GM18907 (cell line): ENCODE measurements around the gene SNAI3.
A peak's percentile ranks its signal among the peaks of the same experiment; 100 is the strongest.

Experiments used
- ATAC-seq: cut with Tn5 transposase; IDR thresholded peaks from one replicate; pipeline ENCODE4 v1.9.1; 2021; ENCODE audit warnings: mild to moderate bottlenecking, moderate library complexity; ENCODE audit not compliant: unreplicated experiment

Gene SNAI3

DNA sequence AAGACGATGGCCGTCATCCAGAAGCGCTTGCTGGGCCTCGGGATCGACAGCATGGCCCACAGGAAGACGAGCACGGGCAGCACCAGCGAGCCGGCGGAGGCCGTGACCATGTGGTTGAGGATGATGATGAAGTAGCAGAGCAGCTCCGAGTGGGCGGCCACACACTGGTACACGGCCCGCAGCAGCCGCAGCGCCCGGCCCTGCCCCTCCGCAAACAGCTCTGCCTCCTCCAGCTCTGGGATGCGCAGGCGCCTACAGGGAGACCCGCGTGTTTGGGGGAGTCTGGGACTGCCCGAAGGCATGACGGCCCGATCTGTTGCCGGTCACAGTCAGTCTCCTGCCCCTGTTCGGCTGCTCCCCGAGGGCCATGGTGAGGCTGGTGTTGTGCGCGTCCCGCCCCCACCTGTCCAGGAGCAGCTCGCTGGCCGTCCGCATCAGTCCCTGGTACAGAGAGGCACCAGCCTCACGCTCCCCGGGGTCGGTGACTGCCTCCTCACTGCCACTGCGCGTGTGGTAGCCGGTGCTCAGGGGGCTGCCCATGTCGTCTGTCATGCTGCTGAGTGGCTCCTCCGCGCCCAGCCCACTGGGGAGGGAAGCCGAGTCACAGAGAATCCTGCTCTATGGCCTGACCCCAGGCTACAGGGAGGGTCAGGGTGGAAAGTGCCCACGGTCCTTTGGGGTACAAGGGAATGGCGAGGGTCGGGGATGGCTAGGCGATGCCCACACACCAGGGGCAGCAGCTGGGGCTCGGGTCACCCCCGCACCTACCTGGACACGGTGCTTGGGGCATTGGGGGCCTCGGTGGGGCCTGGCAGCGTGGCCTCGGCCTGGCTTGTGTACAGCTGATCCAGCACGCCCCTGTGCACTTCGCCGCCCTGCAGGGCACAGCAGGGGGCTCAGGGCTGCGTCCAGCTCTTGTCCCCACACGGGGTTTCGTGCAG is 35.8 kb upstream of the SNAI3 start:
- ATAC-seq = no peak

DNA sequence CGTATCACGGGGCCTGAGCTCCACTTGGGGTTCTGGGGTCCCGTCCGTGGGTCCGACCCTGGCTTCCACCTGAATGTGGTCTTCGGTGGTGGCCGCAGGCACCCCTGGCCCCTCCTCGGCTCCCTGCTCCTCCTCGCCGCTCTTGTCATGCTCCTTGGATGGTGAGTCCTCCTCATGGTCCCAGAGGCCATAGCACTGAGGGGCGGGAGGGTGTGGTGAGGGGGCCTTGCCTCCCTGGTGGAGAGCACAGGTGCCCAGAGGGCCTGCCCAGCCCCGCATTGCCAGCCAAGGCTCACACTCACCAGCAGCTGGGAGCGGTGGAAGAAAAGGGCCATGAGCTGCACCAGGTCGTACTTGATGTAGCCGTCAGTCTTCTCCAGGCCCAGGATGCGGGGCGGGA is 34.9 kb upstream of the SNAI3 start:
- no peak for ATAC-seq

DNA sequence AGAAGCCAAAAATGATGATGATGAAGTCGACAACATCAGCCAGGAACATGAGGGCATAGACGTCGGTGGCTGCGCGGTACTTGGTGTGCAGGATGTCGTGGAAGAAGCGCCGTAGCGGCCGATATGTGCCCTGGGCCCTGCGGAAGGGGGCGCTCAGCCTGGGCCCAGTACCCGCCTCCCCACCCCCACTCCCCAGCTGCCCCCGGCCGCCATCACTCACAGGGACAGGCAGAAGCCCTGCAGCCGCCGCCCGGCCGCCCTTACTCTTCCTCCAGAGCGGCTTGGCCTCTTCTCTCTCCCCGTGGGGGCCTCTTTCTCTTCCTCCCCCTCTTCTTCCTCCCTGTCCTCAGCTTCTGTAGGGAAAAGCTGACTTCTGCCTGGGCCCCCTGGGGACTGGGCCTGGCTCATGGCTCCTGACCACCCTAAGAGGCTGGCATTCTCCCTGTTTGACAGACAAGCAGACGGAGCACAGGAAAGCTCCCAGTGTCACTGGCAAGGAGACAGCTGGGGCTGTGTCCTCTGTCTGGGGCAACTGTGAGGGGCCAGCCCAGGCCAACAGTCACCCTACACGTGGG is 34.2 kb upstream of the SNAI3 start:
- no peak for ATAC-seq

DNA sequence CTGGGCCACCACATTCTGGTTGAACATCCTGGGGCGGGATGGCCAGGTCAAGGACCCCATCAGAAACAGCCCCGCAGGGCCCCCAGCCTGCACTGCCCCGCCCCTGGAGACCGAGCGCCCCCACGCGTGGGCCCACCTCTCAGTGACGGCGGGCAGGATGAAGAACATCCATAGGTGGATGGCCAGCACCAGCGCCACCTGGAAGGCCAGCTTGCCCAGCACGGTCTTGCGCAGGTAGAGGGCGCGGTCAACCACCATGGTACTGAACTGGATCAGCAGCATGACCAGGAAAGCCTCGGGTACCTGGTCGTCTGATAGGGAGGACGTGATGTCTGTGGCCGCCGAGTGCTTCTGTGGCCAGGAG is 33.6 kb upstream of the SNAI3 start:
- ATAC-seq = no peak

DNA sequence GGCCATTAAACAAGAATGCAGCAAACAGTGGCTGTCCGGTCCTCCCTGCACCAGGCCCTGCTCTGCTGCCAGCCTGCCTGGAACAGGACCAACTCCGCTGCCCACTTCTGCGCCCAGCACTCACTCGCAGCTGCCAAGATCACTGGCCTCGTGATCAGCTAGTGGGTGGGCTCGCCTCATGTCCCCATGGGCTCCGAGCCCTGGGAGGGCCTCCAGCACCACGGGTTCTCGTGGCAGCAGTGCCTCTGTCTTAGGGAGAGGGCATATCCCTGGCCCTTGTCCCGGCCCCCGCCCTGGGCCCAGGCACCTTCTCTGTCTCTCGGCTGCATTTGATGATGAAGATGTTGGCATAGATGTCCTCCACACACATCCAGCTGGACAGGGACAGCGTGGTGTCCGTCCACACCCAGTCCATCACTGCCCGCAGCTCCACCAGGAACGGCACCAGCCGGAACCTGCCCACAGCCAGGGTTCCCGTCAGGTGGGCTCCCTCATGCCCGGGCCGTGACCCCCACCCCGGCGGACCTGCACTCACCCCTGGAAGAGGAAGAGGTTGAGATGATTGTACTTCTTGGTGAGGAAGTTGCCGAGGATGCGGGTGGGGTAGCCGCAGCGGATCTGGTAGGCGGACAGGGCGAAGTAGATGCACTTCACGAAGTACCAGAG is 33.1 kb upstream of the SNAI3 start:
- ATAC-seq = no peak

DNA sequence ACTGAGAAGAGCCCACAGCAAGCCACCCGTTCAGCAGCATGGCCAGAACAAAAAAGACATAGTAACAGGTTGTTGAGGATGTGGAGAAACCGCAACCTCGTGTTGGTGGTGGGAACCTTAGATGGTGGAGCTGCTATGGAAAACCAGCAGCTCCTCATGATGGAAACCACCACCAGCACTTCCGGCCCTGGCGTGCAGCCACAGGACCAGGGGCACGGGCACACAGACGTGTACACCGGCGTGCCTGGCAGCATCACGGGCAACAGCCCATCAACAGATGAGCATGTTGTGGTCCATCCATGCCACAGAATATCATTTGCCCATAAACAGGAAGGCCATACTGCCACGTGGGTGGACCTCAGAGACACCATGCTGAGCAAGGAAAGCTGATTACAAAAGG is 31.9 kb upstream of the SNAI3 start:
- no peak for ATAC-seq

DNA sequence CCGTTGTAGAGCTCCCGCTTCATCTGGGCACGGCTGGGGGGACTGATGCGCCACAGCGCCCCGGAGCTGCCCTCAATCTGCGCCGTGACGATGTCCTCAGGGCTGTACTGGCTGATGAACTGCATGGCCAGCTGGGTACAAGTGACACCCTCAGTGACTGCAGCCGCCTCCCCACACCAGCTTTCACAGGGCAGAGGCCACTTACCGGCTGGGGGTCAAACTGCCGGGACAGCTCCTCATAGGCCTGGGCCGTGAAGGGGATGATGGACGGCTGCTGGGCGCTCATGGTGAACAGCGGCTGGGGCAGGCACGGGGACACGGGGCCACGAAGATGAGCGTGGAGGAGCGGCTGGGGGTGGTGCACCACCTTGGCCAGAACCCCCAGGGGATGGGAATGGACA is 30.3 kb upstream of the SNAI3 start:
- no peak for ATAC-seq

DNA sequence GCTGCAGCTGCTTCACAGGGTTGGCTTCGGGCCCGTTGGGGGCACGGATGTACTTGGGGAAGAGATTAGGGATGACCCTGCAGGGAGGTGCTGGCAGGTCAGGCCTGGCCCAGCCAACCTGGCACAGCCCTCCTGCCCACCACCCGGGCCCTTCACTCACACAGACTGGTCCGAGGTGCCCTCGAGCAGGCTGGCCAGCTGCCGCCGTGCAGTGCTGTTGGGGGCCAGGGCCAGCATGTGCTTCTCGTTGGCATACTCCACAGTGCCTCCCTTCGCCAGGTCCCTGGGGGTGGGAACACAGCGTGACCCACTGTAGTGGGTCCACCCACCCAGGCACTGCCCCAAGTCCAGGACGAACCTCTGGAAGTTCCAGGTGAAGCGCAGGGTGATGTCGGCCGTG is 29.9 kb upstream of the SNAI3 start:
- ATAC-seq = no peak

DNA sequence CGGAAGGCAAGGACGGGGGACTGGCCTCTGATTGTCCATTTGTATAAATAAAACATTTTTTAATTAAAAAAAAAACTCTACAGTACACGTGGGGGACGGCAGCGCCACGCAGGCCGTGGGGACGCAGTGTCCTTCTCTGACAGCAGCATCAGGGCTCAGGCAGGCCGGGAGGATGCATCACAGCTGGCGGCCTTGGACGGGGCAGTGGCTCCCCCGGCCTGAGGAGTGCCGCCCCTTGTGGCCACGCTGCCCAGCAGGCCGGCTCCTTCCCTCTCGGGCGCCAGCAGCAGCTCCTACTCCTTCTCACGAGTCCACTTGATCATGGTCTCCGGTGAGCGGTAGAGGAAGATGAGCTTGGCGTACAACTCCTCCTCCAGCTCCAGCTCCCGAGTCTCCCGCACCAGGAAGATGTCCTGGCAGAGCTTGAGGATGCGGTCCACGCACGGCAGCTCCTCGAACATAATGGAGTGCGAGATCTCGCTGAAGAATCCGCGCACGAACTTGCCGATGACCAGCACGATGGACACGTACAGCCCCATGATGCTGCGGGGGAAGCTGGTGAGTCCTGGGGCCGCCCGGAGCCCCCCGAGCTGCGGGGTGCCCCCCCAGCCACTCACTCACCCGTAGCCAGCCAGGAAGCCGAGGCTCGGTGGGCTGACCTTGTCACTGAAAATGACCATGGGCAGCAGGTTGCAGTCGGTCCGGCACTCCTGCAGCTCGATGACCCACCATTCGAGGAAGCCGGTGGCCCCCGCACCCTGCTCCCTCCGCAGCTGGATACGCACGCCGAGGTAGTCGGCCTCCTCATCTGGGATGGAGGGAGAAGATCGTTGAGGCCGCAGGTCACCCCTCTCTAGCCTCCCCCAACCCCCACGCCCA is 29.2 kb upstream of the SNAI3 start:
- no peak for ATAC-seq

DNA sequence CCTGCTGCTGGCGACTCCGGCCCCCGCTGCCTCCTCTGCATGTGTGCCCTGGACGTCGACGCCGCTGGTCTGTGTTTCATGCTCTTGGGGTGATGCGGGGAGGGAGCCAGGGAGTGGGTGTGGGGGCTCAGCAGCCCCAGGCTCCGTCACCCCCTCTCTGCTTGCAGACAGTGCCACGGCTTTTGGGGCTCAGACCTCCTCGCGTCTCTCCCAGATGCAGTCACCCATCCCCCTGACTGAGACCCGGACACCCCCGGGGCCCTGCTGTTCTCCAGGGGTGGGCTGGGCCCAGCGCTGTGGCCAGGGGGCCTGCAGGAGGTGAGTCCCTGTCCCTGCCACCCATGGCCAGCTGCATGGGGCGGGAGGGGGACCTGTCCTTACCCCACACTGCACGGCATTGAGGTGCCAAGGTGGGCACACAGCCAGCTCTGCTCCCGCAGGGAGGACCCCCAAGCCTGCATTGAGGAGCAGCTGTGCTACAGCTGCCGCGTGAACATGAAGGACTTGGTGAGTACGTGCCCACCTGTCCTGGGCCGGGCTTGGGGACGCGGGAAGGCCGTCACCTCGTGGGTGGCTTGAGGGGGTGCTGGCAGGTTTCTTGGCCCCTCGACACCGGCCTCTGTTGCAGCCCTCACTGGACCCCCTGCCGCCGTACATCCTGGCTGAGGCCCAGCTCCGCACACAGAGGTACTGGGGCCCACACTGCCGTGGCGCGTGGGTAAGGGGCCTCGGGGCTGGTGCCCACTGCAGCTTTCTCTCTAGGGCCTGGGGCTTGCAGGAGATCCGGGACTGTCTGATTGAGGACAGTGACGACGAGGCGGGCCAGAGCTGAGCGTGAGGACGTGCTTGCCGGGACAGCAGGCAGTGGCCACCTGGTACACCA is 28.4 kb upstream of the SNAI3 start:
- ATAC-seq = no peak

DNA sequence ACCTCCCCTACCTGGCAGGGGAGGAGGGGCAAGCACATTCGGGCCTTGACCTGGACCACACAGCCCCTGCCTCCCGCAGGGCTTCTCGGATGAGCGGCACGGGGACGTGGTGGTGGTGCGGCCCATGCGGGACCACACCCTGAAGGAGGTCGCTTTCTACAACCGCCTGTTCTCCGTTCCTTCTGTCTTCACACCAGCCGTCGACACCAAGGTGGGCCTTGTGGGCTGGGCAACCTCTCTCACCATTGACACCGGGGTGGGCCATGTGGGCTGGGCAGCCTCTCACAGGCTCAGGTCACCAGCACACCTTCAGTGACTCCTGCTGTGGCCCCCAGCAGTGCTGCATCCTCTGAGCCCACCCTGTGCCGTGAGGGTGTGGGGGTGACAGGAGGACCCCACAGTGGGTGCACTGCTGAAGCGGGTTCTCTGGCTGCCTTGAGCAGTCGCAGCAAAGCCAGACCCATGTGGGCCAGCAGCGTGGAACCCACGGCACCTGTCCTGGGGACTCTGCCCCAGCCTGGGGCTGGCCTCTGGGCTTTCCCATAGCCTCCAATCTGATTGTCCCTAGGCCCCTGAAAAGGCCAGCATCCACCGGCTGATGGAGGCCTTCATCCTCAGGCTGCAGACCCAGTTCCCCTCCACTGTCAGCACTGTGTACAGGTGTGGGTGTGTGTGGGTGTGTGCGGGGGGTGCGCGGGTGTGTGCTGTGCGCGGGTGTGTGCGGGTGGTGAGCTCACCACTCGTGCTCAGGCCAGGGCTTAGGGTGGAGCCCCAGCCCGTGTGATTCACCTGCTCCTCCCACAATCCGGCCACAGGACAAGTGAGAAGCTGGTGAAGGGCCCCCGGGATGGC is 27.5 kb upstream of the SNAI3 start:
- ATAC-seq = no peak

DNA sequence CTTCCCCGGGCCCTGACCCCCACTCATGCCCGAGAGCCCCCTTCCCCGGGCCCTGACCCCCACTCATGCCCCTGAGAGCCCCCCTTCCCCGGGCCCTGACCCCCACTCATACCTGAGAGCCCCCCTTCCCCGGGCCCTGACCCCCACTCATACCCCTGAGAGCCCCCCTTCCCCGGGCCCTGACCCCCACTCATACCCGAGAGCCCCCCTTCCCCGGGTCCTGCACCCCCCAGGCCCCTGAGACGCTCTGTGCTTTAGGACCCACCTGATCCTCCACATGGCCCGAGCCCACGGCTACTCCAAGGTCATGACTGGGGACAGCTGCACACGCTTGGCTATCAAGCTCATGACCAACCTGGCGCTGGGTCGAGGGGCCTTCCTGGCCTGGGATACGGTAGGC is 26.7 kb upstream of the SNAI3 start:
- no peak for ATAC-seq

DNA sequence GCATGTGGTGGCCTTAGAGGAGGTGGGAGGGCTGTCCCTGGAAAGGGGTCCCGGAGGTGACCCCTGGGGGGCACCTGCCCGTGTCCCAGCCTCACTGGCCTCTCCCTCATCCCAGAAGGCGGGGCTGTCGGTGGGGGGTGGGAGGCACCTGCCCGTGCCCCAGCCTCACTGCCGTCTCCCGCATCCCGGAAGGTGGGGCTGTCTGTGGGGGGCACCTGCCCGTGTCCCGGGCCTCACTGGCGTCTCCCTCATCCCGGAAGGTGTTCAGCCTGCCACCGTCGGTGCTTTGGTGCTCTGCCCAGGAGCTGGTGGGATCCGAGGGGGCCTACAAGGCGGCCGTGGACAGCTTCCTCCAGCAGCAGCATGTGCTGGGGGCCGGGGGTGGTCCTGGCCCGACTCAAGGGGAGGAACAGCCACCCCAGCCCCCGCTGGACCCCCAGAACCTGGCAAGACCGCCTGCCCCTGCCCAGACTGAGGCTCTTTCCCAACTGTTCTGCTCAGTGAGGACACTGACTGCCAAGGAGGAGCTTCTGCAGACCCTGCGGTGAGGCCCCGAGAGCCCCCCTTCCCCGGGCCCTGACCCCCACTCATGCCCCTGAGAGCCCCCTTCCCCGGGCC is 26.2 kb upstream of the SNAI3 start:
- ATAC-seq = no peak

DNA sequence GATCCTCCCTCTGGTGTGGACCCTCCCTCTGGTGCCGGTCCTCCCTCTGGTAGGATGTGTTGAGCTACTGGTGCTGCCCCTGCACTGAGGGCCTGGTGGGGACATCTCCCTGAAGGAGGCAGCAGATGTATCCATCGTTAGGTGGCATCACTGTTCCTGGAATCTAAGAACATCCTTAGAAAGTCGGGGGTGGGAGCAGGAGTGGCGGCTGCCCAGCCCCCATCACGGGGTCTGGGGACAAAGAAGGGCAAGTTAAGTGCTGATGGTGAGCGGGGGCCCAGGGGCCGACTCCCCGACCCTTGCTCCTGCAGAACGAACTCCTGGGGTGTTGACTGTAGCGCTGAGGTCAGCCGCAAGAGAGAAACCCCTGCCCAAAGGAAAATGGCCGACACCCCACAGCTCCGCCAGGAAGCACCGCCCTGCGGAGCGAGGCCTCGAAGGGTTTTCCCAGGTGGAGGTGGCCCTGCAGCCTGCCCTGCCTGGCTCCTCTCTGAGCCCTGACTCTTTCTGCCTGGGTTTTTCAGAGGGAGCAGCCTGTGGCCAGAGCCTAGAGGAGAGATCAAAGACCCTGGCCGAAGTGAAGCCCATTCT is 25.5 kb upstream of the SNAI3 start:
- no peak for ATAC-seq

DNA sequence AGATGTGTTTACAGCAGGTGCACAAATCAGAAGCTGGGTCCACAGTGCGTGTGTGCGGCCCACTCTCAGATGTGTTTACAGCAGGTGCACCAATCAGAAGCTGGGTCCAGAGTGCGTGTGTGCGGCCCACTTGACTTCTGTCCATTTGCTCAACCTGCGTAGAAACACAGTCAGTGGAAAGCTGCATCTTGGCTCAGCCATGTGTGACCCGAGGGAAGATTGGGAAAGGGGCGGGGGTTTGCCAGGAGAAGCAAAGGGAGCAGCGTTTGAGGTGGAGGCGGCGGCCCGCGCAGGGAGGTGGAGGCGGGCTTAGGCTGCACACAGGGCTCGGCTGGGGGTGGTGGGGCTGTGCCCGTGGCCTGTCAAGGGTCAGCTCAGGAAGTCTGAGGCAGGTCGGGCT is 24.2 kb upstream of the SNAI3 start:
- no peak for ATAC-seq

DNA sequence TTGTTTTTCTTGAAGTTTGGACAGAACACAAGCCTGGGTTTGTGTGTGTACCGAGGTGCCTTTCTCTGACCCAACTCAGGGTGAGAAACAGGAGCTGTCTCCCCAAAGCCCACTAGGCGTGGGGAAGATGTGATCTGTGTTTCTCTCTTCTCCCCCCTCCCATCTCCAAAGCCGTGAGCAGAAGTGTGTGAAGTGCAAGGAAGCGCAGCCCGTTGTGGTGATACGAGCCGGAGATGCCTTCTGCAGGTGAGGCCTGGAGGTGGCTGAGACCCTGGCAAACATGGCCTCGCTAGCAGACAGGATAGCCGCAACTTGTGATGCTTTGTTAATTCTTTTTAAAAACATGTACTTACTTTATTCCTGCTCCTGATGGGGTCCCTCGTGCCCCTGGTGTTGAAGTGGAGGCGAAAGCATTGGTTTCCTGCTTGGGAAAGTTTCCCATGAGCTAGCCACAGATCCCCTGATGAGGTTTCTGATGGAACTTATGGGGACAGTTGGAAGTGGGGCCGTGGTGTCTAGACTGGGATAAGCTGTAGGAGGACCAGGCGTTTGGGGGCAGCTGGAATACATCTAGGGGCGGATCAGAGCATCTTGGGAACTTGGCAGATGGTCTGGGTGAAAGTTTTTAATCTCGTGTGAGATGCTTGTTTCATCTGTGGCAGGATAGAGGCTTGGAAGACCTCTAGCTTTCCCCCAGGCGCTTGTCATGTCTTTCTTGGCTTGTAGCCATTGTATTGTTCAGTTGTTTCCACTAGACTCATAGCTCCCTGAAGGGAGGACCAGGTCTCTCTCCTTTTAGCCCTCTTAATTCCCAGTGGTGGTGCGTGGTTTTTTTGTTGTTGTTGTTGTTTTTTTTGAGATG is 20.9 kb upstream of the SNAI3 start:
- no peak for ATAC-seq

DNA sequence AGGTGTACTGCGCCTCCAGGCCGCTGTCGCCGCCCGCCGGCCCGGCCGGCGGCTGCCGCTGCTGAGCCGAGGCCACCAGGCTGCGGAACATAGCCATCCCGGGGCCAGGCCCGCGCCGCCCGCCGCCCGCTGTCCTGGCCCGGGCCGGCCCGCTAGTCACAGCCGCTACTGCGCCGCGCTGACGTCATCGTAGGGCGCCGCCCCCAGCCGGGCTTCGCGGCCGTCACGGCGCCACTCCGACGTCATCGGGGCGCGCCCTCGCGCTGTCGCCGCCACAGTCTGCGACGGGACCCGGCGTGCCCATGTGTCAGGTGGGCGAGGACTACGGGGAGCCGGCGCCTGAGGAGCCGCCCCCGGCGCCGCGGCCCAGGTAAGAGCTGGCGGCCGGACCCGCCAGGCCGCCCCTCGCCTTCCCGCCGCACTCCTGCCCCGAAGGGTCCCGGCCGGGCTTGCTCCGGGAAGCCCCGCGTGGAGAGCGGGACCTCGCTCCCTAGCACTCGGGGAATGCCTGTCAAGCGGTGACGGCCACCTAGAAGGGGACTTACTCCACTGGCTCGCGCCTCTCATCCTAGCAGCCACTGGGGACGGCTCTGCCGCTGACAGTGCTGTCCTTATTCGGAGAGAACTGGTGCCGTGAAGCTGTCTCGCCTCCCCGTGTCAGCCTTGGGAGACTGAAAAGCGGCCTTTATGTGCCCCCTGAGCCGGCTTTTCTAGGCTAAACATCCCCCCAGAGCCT is 20.1 kb upstream of the SNAI3 start, which contains the start of the genes CTU2 and RNF166:
Gene CTU2 (plus strand): TSS at position 275 of the 736 bp plus-strand sequence. CDS start 28 bp downstream, at position 303.
Gene RNF166 (minus strand): TSS at position 180 of the 736 bp plus-strand sequence. CDS start 83 bp downstream, at position 97.
- peak; percentile 62 for ATAC-seq
